Neural cell (in vitro differentiated cells): ENCODE results near the gene RUNDC3A. TPM values are rescaled to one million over a fixed set of nuclear protein-coding genes. Genes with fewer than 3 reads are reported as not detected.

Source experiments
- H2AFZ ChIP-seq: fragments of 200-600, 300-800 bp; sonication (generic), shearing (Covaris generic); 2 replicates; pipeline ENCODE4 v1.6.0; 2014; ENCODE audit warnings: low read depth, mild to moderate bottlenecking, antibody characterized with exemption, low read length, moderate library complexity
- H3F3A ChIP-seq: fragments of 200-600 bp; shearing (Covaris generic); 2 replicates; pipeline ENCODE4 v1.6.1; 2016; ENCODE audit warnings: mild to moderate bottlenecking, moderate library complexity, mixed read lengths, antibody characterized with exemption, low read length; ENCODE audit not compliant: insufficient read depth, poor library complexity, severe bottlenecking
- H3K27ac ChIP-seq: fragments of 200-600, 300-800 bp; sonication (generic), shearing (Covaris generic); 2 replicates; pipeline ENCODE4 v1.5.1; 2014; ENCODE audit warnings: mild to moderate bottlenecking, low read length, moderate library complexity
- H3K27me3 ChIP-seq: fragments of 300-800, 200-600 bp; sonication (generic), shearing (Covaris generic); 2 replicates; pipeline ENCODE4 v1.6.0; 2014; ENCODE audit warnings: mild to moderate bottlenecking, low read depth, low read length, moderate library complexity; ENCODE audit not compliant: insufficient read depth
- H3K36me3 ChIP-seq: fragments of 300-800, 200-600 bp; sonication (generic), shearing (Covaris generic); 2 replicates; pipeline ENCODE4 v1.5.1; 2014; ENCODE audit warnings: mild to moderate bottlenecking, antibody characterized with exemption, low read length, moderate library complexity; ENCODE audit not compliant: insufficient read depth
- H3K4me2 ChIP-seq: fragments of 300-800, 200-600 bp; sonication (generic), shearing (Covaris generic); 2 replicates; pipeline ENCODE4 v1.6.0; 2014; ENCODE audit warnings: mild to moderate bottlenecking, low read length
- H3K4me3 ChIP-seq: fragments of 300-800, 200-600 bp; sonication (generic), shearing (Covaris generic); 2 replicates; pipeline ENCODE4 v1.5.1; 2014; ENCODE audit warnings: mild to moderate bottlenecking, low read length, moderate library complexity
- H3K79me2 ChIP-seq: fragments of 200-600 bp; shearing (Covaris generic); replicated peaks from 2 replicates; pipeline ENCODE4 v1.6.0; 2014; ENCODE audit warnings: mild to moderate bottlenecking, low read length, moderate library complexity; ENCODE audit not compliant: insufficient read depth
- H3K9ac ChIP-seq: fragments of 300-800, 200-600 bp; sonication (generic), shearing (Covaris generic); 2 replicates; pipeline ENCODE4 v1.6.1; 2016; ENCODE audit warnings: mild to moderate bottlenecking, low read length, mixed read lengths
- H3K9me2 ChIP-seq: fragments of 200-600 bp; shearing (Covaris generic); 2 replicates; pipeline ENCODE4 v1.6.1; 2016; ENCODE audit warnings: mild to moderate bottlenecking, low read length, mixed read lengths; ENCODE audit not compliant: insufficient read depth
- H3K9me3 ChIP-seq: fragments of 200-600, 300-800 bp; sonication (generic), shearing (Covaris generic); 2 replicates; pipeline ENCODE4 v1.6.1; 2016; ENCODE audit warnings: mild to moderate bottlenecking, mixed run types, low read length, moderate library complexity, mixed read lengths
- H4K20me1 ChIP-seq: fragments of 200-600 bp; shearing (Covaris generic); 2 replicates; pipeline ENCODE4 v1.6.1; 2016; ENCODE audit warnings: mild to moderate bottlenecking, mixed run types; ENCODE audit not compliant: insufficient read depth
- CTCF ChIP-seq: fragments of 450-650 bp; IDR thresholded peaks from 2 replicates; pipeline ENCODE4 v1.5.1; 2014; ENCODE audit warnings: antibody characterized with exemption, mild to moderate bottlenecking, moderate library complexity; ENCODE audit not compliant: poor library complexity, severe bottlenecking
- EP300 ChIP-seq: fragments of 450-650 bp; conservative IDR thresholded peaks from 2 replicates; pipeline ENCODE4 v1.6.1; 2014; ENCODE audit warnings: antibody characterized with exemption, mild to moderate bottlenecking, moderate library complexity; ENCODE audit not compliant: poor library complexity, severe bottlenecking
- EZH2 ChIP-seq: fragments of 200-600, 300-800 bp; shearing (Covaris generic), sonication (generic); IDR thresholded peaks from 2 replicates; pipeline ENCODE4 v1.6.1; 2014; ENCODE audit warnings: antibody characterized with exemption, low read length, borderline replicate concordance, mild to moderate bottlenecking; ENCODE audit not compliant: insufficient read depth, poor library complexity, severe bottlenecking
- MXI1 ChIP-seq: fragments of 450-650 bp; conservative IDR thresholded peaks from 2 replicates; pipeline ENCODE4 v1.6.1; 2014; ENCODE audit warnings: antibody characterized with exemption, mild to moderate bottlenecking; ENCODE audit not compliant: poor library complexity, severe bottlenecking
- POLR2AphosphoS5 ChIP-seq: IDR thresholded peaks from 2 replicates; pipeline ENCODE4 v1.6.1; 2012
- RAD21 ChIP-seq: fragments of 450-650 bp; conservative IDR thresholded peaks from 2 replicates; pipeline ENCODE4 v1.6.1; 2014; ENCODE audit warnings: antibody characterized with exemption, mild to moderate bottlenecking, moderate library complexity
- REST ChIP-seq: IDR thresholded peaks from 2 replicates; pipeline ENCODE4 v1.6.1; 2012; ENCODE audit warnings: borderline replicate concordance
- SMC3 ChIP-seq: fragments of 450-650 bp; conservative IDR thresholded peaks from 2 replicates; pipeline ENCODE4 v1.6.1; 2014; ENCODE audit warnings: antibody characterized with exemption, mild to moderate bottlenecking, moderate library complexity; ENCODE audit not compliant: poor library complexity
- TAF1 ChIP-seq: IDR thresholded peaks from 2 replicates; pipeline ENCODE4 v1.6.1; 2012; ENCODE audit warnings: low read depth
- polyA plus RNA-seq: library from polyadenylated mRNA; depleted of rRNA; stranded (reverse); fragments of >200 nt; gene quantifications from 2 replicates; pipeline ENCODE4 v1.2.3, GENCODE V29; 2014

The RUNDC3A gene
- polyA plus RNA-seq, 1 donor from 2014 or later = 279 TPM

- H3F3A ChIP-seq = no peaks in the 10 kb centered on the region
- H3K79me2 ChIP-seq = no peaks in the 10 kb centered on the region
- no peaks in the 10 kb centered on the region for H3K9me2 ChIP-seq
- H3K27me3 ChIP-seq = no peaks in the 10 kb centered on the region
- H2AFZ ChIP-seq = no peak overlapping the region
- TF ChIP-seq EP300 (no peak), REST (no peak), POLR2AphosphoS5 (no peak), TAF1 (no peak), CTCF (no peak), RAD21 (no peak), MXI1 (no peak), SMC3 (no peak), EZH2 (no peak)
- H3K4me3 ChIP-seq = no peak overlapping the region
- H3K9ac ChIP-seq = no peak overlapping the region
- H4K20me1 ChIP-seq = peaks cover 4% of the 10 kb centered on the region
- H3K4me2 ChIP-seq = no peak overlapping the region
- H3K36me3 ChIP-seq = no peaks in the 10 kb centered on the region
- no peaks in the 10 kb centered on the region for H3K9me3 ChIP-seq
- no peak overlapping the region for H3K27ac ChIP-seq
Observed at GRCh38 chr17:44348234-44348987, 40.0 kb downstream of the RUNDC3A start.

GRCh38 chr17:44348988-44349364, 40.6 kb downstream of the RUNDC3A start:
- Histone ChIP-seq H3K79me2 (no peaks in the 10 kb centered on the region), H3K9me3 (no peaks in the 10 kb centered on the region), H3K27me3 (no peaks in the 10 kb centered on the region), H3K4me2 (no peak overlapping the region), H3K36me3 (no peaks in the 10 kb centered on the region), H3K27ac (no peak overlapping the region), H3F3A (no peaks in the 10 kb centered on the region), H3K4me3 (no peak overlapping the region), H2AFZ (no peak overlapping the region), H3K9me2 (no peaks in the 10 kb centered on the region), H4K20me1 (peaks cover 4% of the 10 kb centered on the region), H3K9ac (no peak overlapping the region)
- TF ChIP-seq EZH2 (no peak), SMC3 (no peak), POLR2AphosphoS5 (no peak), EP300 (no peak), TAF1 (no peak), REST (no peak), CTCF (no peak), RAD21 (no peak)
